Choroid plexus epithelial cell (primary cell): Measurements from ENCODE around the gene C1R.
A peak's percentile ranks its signal among the peaks of the same experiment; 100 is the strongest.

Experiments used
- DNase-seq: peaks from one replicate; pipeline ENCODE4 v3.0.0-alpha.2; 2010; ENCODE audit warnings: low read depth
- H3K4me3 ChIP-seq: 2 replicates; pipeline ENCODE4 v1.5.1; 2011; ENCODE audit warnings: low read depth, mild to moderate bottlenecking, control low read depth, low read length, moderate library complexity
- CTCF ChIP-seq: conservative IDR thresholded peaks from 2 replicates; pipeline ENCODE4 v1.5.1; 2011; ENCODE audit warnings: low read depth, mild to moderate bottlenecking, control low read depth, inconsistent platforms, low read length, moderate library complexity

Gene C1R

GRCh38 chr12:7079826-7080125, 12.5 kb downstream of the C1R start:
- DNase-seq: peak; percentile 80
- no peak for TF ChIP-seq CTCF
- H3K4me3 ChIP-seq: no peak overlapping the region

- no peak for DNase-seq
- no peak for TF ChIP-seq CTCF
- no peak overlapping the region for H3K4me3 ChIP-seq
These were observed 14.1 kb downstream of the C1R start for GRCh38 chr12:7078163-7078562.

- TF ChIP-seq CTCF: no peak
- DNase-seq: no peak
- no peak overlapping the region for H3K4me3 ChIP-seq
These were observed 15.8 kb downstream of the C1R start for GRCh38 chr12:7076493-7076892.

- DNase-seq: peak; percentile 53
- no peak overlapping the region for H3K4me3 ChIP-seq
- TF ChIP-seq CTCF: no peak
These were observed 16.3 kb downstream of the C1R start for GRCh38 chr12:7075939-7076338.

GRCh38 chr12:7075518-7075917, 16.7 kb downstream of the C1R start:
- H3K4me3 ChIP-seq: no peak overlapping the region

GRCh38 chr12:7073946-7074345, 18.3 kb downstream of the C1R start:
- TF ChIP-seq CTCF: no peak
- DNase-seq: no peak
- H3K4me3 ChIP-seq: no peak overlapping the region

More at GRCh38 chr12:7075518-7075917, 16.7 kb downstream of the C1R start:
- DNase-seq: no peak
- no peak for TF ChIP-seq CTCF

- TF ChIP-seq CTCF: no peak
- no peak overlapping the region for H3K4me3 ChIP-seq
- no peak for DNase-seq
These were observed 19.7 kb downstream of the C1R start for GRCh38 chr12:7072554-7072953.
